Body of pancreas (tissue), 4 donors: ENCODE data around the gene FUT7.

Experiments used
- CTCF ChIP-seq, 7 experiments: fragments of 450-650 bp in 4 of 7; fragments of 200-600 bp in 3 of 7; sonication (generic) in 3 of 7; IDR thresholded peaks; one replicate each; pipeline ENCODE4 v1.5.1; 2016 to 2019; ENCODE audit warnings: antibody characterized with exemption in 7 of 7
- POLR2A ChIP-seq, 3 donors: fragments of 450-650 bp; IDR thresholded peaks; one replicate each; pipeline ENCODE4 v1.6.1; 2016; ENCODE audit warnings: antibody characterized with exemption in 3 of 3, mild to moderate bottlenecking in 2 of 3

- TF ChIP-seq POLR2A (IDR thresholded peaks at IDR 0.05) (no peak), CTCF (IDR thresholded peaks at IDR 0.05) (no peak)
Measured at GRCh38 chr9:137021568-137021978, 10.3 kb downstream of the FUT7 start.
